ENCODE measurements around the gene LEAP2.
"Not testable (repeated sequence)": the region's sequence is repeated elsewhere in the genome, so short reads cannot be mapped to it uniquely, and the experiment has no call there.

LEAP2 gene

GRCh38 chr5:132850066-132850465 is 23.4 kb upstream of the LEAP2 start:
- TF ChIP-seq CTCF (IDR thresholded peaks at IDR 0.05) = no peak
- H3K9ac ChIP-seq = no peak overlapping the region
- no peak overlapping the region for H2AFZ ChIP-seq
- H3K79me2 ChIP-seq = no peaks in the 10 kb centered on the region
- no peak overlapping the region for H3K4me2 ChIP-seq (ENCODE audit: low read length)
- H3K27me3 ChIP-seq (ENCODE audit: control insufficient read depth, insufficient read depth, low read length) = no peaks in the 10 kb centered on the region
- H3K4me1 ChIP-seq = peaks cover 3% of the 10 kb centered on the region
- no peak overlapping the region for H3K27ac ChIP-seq
- H3K4me3 ChIP-seq (ENCODE audit: low read depth, low read length) = no peak overlapping the region
- H3K9me3 ChIP-seq (ENCODE audit: control insufficient read depth, low read length) = no peaks in the 10 kb centered on the region
- H3K36me3 ChIP-seq (ENCODE audit: control insufficient read depth, insufficient read depth, low read length) = no peaks in the 10 kb centered on the region

DNA sequence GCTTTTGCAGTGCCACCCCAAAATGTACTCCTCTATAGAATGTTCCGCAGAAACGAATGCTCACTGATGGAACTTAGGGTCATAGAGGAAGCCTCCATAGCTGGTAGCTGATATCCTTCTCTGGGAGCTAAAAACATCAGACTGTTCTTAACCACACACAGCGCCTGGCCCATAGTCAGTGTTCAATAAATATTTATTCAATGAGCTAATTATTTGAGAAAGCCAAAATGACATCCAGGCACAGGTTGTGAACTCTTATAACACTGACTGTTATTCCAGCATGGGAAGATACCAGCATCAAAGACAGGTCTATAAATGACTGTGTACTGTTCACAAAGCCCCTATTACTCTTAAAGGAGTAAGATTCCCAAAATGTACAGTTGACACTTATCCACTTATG is 20.1 kb upstream of the LEAP2 start:
- no peak for TF ChIP-seq CTCF (IDR thresholded peaks at IDR 0.05)
- H3K9ac ChIP-seq = no peak overlapping the region
- peaks cover 3% of the 10 kb centered on the region for H3K4me1 ChIP-seq
- H3K79me2 ChIP-seq = no peaks in the 10 kb centered on the region
- H3K27me3 ChIP-seq (ENCODE audit: control insufficient read depth, insufficient read depth, low read length) = no peaks in the 10 kb centered on the region
- H3K4me2 ChIP-seq (ENCODE audit: low read length) = no peak overlapping the region
- no peaks in the 10 kb centered on the region for H3K9me3 ChIP-seq (ENCODE audit: control insufficient read depth, low read length)
- H3K36me3 ChIP-seq (ENCODE audit: control insufficient read depth, insufficient read depth, low read length) = no peaks in the 10 kb centered on the region
- no peak overlapping the region for H3K4me3 ChIP-seq (ENCODE audit: low read depth, low read length)
- no peak overlapping the region for H3K27ac ChIP-seq
- H2AFZ ChIP-seq = no peak overlapping the region

DNA sequence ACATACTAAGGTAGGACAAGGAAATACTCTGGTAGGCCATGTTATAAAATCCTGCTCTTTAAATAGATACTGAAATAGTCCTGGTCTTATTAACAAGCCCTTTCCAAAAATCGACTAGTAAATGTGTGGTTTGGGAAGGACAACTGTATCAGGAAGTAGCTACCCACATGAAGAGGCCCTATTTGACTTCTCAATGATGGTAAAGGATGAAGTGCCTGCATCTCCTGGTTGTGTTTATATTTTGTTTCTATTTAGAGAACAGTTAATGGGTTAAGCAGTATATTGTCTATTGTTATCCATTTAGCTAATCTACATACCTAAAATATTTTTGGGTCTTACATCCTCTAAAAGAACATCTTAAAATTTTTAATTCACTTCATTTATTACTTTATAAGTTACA is 19.7 kb upstream of the LEAP2 start:
- Histone ChIP-seq H3K9me3 (ENCODE audit: control insufficient read depth, low read length) (no peaks in the 10 kb centered on the region), H3K79me2 (no peaks in the 10 kb centered on the region), H3K4me3 (ENCODE audit: low read depth, low read length) (no peak overlapping the region), H3K27me3 (ENCODE audit: control insufficient read depth, insufficient read depth, low read length) (no peaks in the 10 kb centered on the region), H3K36me3 (ENCODE audit: control insufficient read depth, insufficient read depth, low read length) (no peaks in the 10 kb centered on the region), H3K4me1 (peaks cover 3% of the 10 kb centered on the region), H2AFZ (no peak overlapping the region), H3K4me2 (ENCODE audit: low read length) (no peak overlapping the region), H3K9ac (no peak overlapping the region), H3K27ac (no peak overlapping the region)
- TF ChIP-seq CTCF (IDR thresholded peaks at IDR 0.05) = no peak

DNA sequence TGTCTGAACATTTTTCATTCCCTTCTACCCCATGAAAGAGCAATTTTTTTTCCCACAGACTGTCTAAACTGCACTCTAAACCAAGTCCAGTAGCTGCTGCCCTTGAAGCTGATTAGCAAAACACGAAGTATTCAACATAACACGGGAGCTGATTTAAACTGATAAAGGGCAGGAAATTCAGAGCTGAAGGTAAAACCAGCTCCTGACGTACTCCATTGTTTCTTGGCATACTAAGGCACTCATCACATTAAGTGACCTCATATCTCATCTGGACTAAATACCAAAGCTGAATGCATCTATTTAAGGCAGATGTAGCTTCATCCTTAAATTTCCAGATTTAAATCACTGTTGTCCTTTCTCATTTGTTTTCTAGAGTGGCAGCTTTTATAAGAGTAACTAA is 19.2 kb upstream of the LEAP2 start:
- H3K4me2 ChIP-seq (ENCODE audit: low read length) = peak overlapping the region; percentile 55
- H3K4me3 ChIP-seq (ENCODE audit: low read depth, low read length) = no peak overlapping the region
- H3K36me3 ChIP-seq (ENCODE audit: control insufficient read depth, insufficient read depth, low read length) = no peaks in the 10 kb centered on the region
- H3K27me3 ChIP-seq (ENCODE audit: control insufficient read depth, insufficient read depth, low read length) = no peaks in the 10 kb centered on the region
- H2AFZ ChIP-seq = peak overlapping the region; percentile 62
- no peaks in the 10 kb centered on the region for H3K9me3 ChIP-seq (ENCODE audit: control insufficient read depth, low read length)
- H3K79me2 ChIP-seq = no peaks in the 10 kb centered on the region
- no peak overlapping the region for H3K9ac ChIP-seq
- H3K27ac ChIP-seq = no peak overlapping the region
- H3K4me1 ChIP-seq = peaks cover 3% of the 10 kb centered on the region
- no peak for TF ChIP-seq CTCF (IDR thresholded peaks at IDR 0.05)

DNA sequence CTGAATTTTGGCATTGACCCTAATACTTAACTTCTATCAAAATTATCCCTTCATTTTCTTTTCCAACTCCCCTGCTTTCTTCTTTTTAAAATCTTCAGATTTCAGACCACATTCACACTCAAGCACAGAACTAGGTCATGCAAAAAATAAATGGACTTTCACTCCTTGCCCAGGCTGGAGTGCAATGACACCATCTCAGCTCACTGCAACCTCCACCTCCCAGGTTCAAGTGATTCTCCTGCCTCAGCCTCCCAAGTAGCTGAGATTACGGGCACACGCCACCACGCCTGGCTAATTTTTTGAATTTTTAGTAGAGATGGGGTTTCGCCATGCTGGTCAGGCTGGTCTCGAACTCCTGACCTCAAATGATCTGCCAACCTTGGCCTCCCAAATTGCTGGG is 18.5 kb upstream of the LEAP2 start:
- H3K9me3 ChIP-seq (ENCODE audit: control insufficient read depth, low read length); H3K4me2 ChIP-seq (ENCODE audit: low read length); H3K27ac ChIP-seq; H3K27me3 ChIP-seq (ENCODE audit: control insufficient read depth, insufficient read depth, low read length); H3K4me1 ChIP-seq; H2AFZ ChIP-seq; H3K79me2 ChIP-seq; H3K36me3 ChIP-seq (ENCODE audit: control insufficient read depth, insufficient read depth, low read length); H3K4me3 ChIP-seq (ENCODE audit: low read depth, low read length); H3K9ac ChIP-seq: not testable (repeated sequence)

All from parathyroid adenoma (tissue), 2 donors.